H9 (cell line): Measurements from ENCODE around the gene KLHL34. TPM values are rescaled to one million over a fixed set of nuclear protein-coding genes. Genes with fewer than 3 reads are reported as not detected.

ENCODE experiments used
- DNase-seq: peaks from one replicate; pipeline ENCODE4 v3.0.0-alpha.2; 2017
- H2AFZ ChIP-seq: one replicate; pipeline ENCODE4 v1.6.1; 2013; ENCODE audit warnings: mild to moderate bottlenecking, low read length, control low read depth, moderate library complexity
- H2AK5ac ChIP-seq: 2 replicates; pipeline ENCODE4 v1.6.1; 2013; ENCODE audit warnings: low read length, control low read depth, mixed read lengths; ENCODE audit not compliant: insufficient read length
- H2BK120ac ChIP-seq: one replicate; pipeline ENCODE4 v1.6.1; 2013; ENCODE audit warnings: low read depth, mild to moderate bottlenecking, low read length, control low read depth, inconsistent platforms; ENCODE audit not compliant: poor library complexity, severe bottlenecking
- H2BK12ac ChIP-seq: 2 replicates; pipeline ENCODE4 v1.6.1; 2013; ENCODE audit warnings: low read length, control low read depth, mixed read lengths, low read depth; ENCODE audit not compliant: insufficient read length
- H2BK15ac ChIP-seq: 2 replicates; pipeline ENCODE4 v1.6.1; 2013; ENCODE audit warnings: low read depth, low read length, control low read depth
- H2BK20ac ChIP-seq: one replicate; pipeline ENCODE4 v1.6.1; 2013; ENCODE audit warnings: low read depth, mild to moderate bottlenecking, low read length, control low read depth, inconsistent platforms; ENCODE audit not compliant: poor library complexity, severe bottlenecking
- H2BK5ac ChIP-seq: 2 replicates; pipeline ENCODE4 v1.6.1; 2013; ENCODE audit warnings: low read length, control low read depth, mixed read lengths; ENCODE audit not compliant: insufficient read length
- H3K14ac ChIP-seq: 2 replicates; pipeline ENCODE4 v1.6.1; 2013; ENCODE audit warnings: low read length, control low read depth; ENCODE audit not compliant: insufficient read depth
- H3K18ac ChIP-seq: 2 replicates; pipeline ENCODE4 v1.6.1; 2013; ENCODE audit warnings: low read depth, mild to moderate bottlenecking, mixed read lengths, low read length, control low read depth; ENCODE audit not compliant: insufficient read length
- H3K23ac ChIP-seq: 2 replicates; pipeline ENCODE4 v1.6.1; 2013; ENCODE audit warnings: low read length, control low read depth, mixed read lengths, low read depth; ENCODE audit not compliant: insufficient read length
- H3K23me2 ChIP-seq: 2 replicates; pipeline ENCODE4 v1.6.1; 2013; ENCODE audit warnings: low read depth, mild to moderate bottlenecking, mixed read lengths, low read length, control low read depth; ENCODE audit not compliant: insufficient read length, poor library complexity, severe bottlenecking
- H3K27ac ChIP-seq: 2 replicates; pipeline ENCODE4 v1.5.1; 2013; ENCODE audit warnings: low read length, control low read depth, mixed read lengths, low read depth; ENCODE audit not compliant: insufficient read length
- H3K27me3 ChIP-seq: 2 replicates; pipeline ENCODE4 v1.6.1; 2013; ENCODE audit warnings: low read length, control low read depth, inconsistent platforms; ENCODE audit not compliant: insufficient read depth
- H3K4ac ChIP-seq: 2 replicates; pipeline ENCODE4 v1.6.1; 2013; ENCODE audit warnings: low read depth, mild to moderate bottlenecking, control low read depth, inconsistent platforms, low read length, moderate library complexity
- H3K4me1 ChIP-seq: 2 replicates; pipeline ENCODE4 v1.6.1; 2013; ENCODE audit warnings: low read length, control low read depth, inconsistent platforms; ENCODE audit not compliant: insufficient read depth
- H3K4me2 ChIP-seq: 2 replicates; pipeline ENCODE4 v1.6.1; 2013; ENCODE audit warnings: low read length, control low read depth, mixed read lengths; ENCODE audit not compliant: insufficient read length, insufficient read depth
- H3K56ac ChIP-seq: 2 replicates; pipeline ENCODE4 v1.6.1; 2013; ENCODE audit warnings: low read depth, mild to moderate bottlenecking, mixed read lengths, low read length, control low read depth; ENCODE audit not compliant: insufficient read length
- H3K79me1 ChIP-seq: 2 replicates; pipeline ENCODE4 v1.6.1; 2013; ENCODE audit warnings: low read depth, mild to moderate bottlenecking, moderate library complexity, low read length, control low read depth, inconsistent platforms; ENCODE audit not compliant: insufficient read depth, poor library complexity, severe bottlenecking
- H3K79me2 ChIP-seq: 2 replicates; pipeline ENCODE4 v1.6.1; 2013; ENCODE audit warnings: low read length, control low read depth, inconsistent platforms; ENCODE audit not compliant: insufficient read depth
- H3K9ac ChIP-seq: 2 replicates; pipeline ENCODE4 v1.6.1; 2013; ENCODE audit warnings: low read length, control low read depth, mixed read lengths; ENCODE audit not compliant: insufficient read length; ENCODE audit errors: extremely low read depth
- H3K9me3 ChIP-seq: one replicate; pipeline ENCODE4 v1.6.1; 2013; ENCODE audit warnings: low read depth, low read length, inconsistent platforms; ENCODE audit not compliant: control insufficient read depth
- H3T11ph ChIP-seq: one replicate; pipeline ENCODE4 v1.6.1; 2013; ENCODE audit warnings: mild to moderate bottlenecking, low read length, control low read depth, inconsistent platforms
- H4K20me1 ChIP-seq: one replicate; pipeline ENCODE4 v1.6.1; 2013; ENCODE audit not compliant: control insufficient read depth, insufficient read length, insufficient read depth
- H4K5ac ChIP-seq: 2 replicates; pipeline ENCODE4 v1.6.1; 2013; ENCODE audit warnings: low read depth, mild to moderate bottlenecking, mixed read lengths, low read length, control low read depth; ENCODE audit not compliant: insufficient read length
- H4K8ac ChIP-seq: replicated peaks from 2 replicates; pipeline ENCODE4 v1.6.1; 2013; ENCODE audit warnings: low read length, control low read depth, mixed read lengths, low read depth; ENCODE audit not compliant: insufficient read length
- H4K91ac ChIP-seq: 2 replicates; pipeline ENCODE4 v1.6.1; 2013; ENCODE audit warnings: low read depth, mild to moderate bottlenecking, moderate library complexity, mixed read lengths, low read length, control low read depth; ENCODE audit not compliant: insufficient read length
- H3K27ac Mint-ChIP-seq, 3 experiments: 2 replicates in 2 of 3; 3 replicates in 1 of 3; pipeline ENCODE4 v1.8.0; 2020 to 2021; ENCODE audit warnings: mixed read lengths in 3 of 3, mild to moderate bottlenecking in 1 of 3, moderate library complexity in 1 of 3
- H3K27me3 Mint-ChIP-seq: 2 replicates; pipeline ENCODE4 v1.8.0; 2021; ENCODE audit warnings: low read depth, mild to moderate bottlenecking, moderate library complexity, mixed read lengths
- H3K36me3 Mint-ChIP-seq, 3 experiments: 2 replicates in 2 of 3; 3 replicates in 1 of 3; pipeline ENCODE4 v1.8.0; 2020 to 2021; ENCODE audit warnings: low read depth in 3 of 3, mixed read lengths in 3 of 3; ENCODE audit not compliant: insufficient read depth in 1 of 3
- H3K4me1 Mint-ChIP-seq, 2 experiments: 2 replicates each; pipeline ENCODE4 v1.8.0; 2020; ENCODE audit warnings: mixed read lengths in 2 of 2
- H3K4me3 Mint-ChIP-seq, 2 experiments: 2 replicates in 1 of 2; 3 replicates in 1 of 2; pipeline ENCODE4 v1.8.0; 2020 to 2021; ENCODE audit warnings: mild to moderate bottlenecking in 2 of 2, mixed read lengths in 2 of 2, moderate library complexity in 1 of 2
- H3K9me3 Mint-ChIP-seq, 2 experiments: 2 replicates in 1 of 2; 3 replicates in 1 of 2; pipeline ENCODE4 v1.8.0; 2020; ENCODE audit warnings: mild to moderate bottlenecking in 2 of 2, mixed read lengths in 2 of 2, moderate library complexity in 1 of 2
- WGBS: extraction: QIAGEN DNeasy Blood & Tissue Kit; methylation state at CpG from one replicate; pipeline ENCODE4 v1.1.7; 2013; ENCODE audit warnings: missing lambda C conversion rate, low lambda C conversion rate, mixed read lengths; ENCODE audit not compliant: insufficient read length; ENCODE audit errors: extremely low coverage; 5-methylcytosine and 5-hydroxymethylcytosine counted together
- total RNA-seq: library from RNA; stranded (reverse); gene quantifications from 2 replicates; pipeline ENCODE4 v1.2.1, GENCODE V29; 2021
- TF ChIP-seq, protein P1 (sequence below): fragments of 200-600 bp; sonication (generic); conservative IDR thresholded peaks from 3 replicates; pipeline ENCODE4 v1.8.0; 2021; ENCODE audit warnings: antibody characterized with exemption, mild to moderate bottlenecking

KLHL34 gene
- total RNA-seq, 1 experiment from 2014 or later: not detected

DNA sequence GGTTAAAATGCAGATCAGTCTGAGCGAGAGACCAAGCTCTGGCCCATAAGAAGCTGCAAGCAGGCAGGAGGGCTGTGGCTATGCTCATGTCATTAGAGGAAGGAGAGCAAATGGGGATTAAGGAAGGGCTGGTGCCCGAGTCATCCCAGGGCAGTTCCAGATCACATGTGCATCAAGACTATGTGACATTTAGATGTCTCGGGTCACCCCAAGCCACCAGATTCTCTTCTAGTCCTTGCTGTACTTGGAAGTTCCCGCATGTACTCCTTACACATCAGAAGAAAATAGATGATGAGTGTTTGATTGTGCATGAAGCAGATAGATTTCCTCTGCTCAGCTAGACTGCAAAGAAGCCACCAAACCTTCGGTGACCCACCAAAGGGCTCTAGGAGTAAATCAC, 42.1 kb upstream of the KLHL34 start:
- H3K36me3 Mint-ChIP-seq: no peaks in the 10 kb centered on the region; a peak in 1 of 7 replicates
- no CpG with 5 or more reads among the region's 5 CpGs for WGBS

More for the DNA sequence above, 42.1 kb upstream of the KLHL34 start:
- Histone ChIP-seq H4K91ac (no peak overlapping the region), H3K79me1 (no peaks in the 10 kb centered on the region), H3K56ac (no peak overlapping the region), H2AFZ (no peak overlapping the region), H4K8ac (no peak overlapping the region), H4K5ac (no peak overlapping the region), H2BK5ac (no peak overlapping the region), H2BK15ac (no peak overlapping the region), H3K18ac (no peak overlapping the region), H2BK12ac (no peak overlapping the region), H3K4ac (no peak overlapping the region), H3K4me1 (no peaks in the 10 kb centered on the region; the same call in 1 of the 2 replicates), H2AK5ac (no peak overlapping the region), H3K14ac (no peak overlapping the region), H3K23me2 (no peaks in the 10 kb centered on the region), H3T11ph (no peak overlapping the region), H3K9me3 (no peaks in the 10 kb centered on the region), H3K23ac (no peak overlapping the region), H2BK120ac (no peak overlapping the region), H3K9ac (no peak overlapping the region), H4K20me1 (no peaks in the 10 kb centered on the region), H3K4me2 (no peak overlapping the region), H2BK20ac (no peak overlapping the region), H3K79me2 (no peaks in the 10 kb centered on the region), H3K27me3 (no peaks in the 10 kb centered on the region), H3K27ac (no peak overlapping the region)
- H3K4me3 Mint-ChIP-seq: no peak overlapping the region
- H3K27me3 Mint-ChIP-seq: no peaks in the 10 kb centered on the region
- peaks cover 0 to 32% of the 10 kb centered on the region in 2 experiments; a peak in 3 of 5 replicates for H3K9me3 Mint-ChIP-seq
- TF ChIP-seq, protein P1, sequence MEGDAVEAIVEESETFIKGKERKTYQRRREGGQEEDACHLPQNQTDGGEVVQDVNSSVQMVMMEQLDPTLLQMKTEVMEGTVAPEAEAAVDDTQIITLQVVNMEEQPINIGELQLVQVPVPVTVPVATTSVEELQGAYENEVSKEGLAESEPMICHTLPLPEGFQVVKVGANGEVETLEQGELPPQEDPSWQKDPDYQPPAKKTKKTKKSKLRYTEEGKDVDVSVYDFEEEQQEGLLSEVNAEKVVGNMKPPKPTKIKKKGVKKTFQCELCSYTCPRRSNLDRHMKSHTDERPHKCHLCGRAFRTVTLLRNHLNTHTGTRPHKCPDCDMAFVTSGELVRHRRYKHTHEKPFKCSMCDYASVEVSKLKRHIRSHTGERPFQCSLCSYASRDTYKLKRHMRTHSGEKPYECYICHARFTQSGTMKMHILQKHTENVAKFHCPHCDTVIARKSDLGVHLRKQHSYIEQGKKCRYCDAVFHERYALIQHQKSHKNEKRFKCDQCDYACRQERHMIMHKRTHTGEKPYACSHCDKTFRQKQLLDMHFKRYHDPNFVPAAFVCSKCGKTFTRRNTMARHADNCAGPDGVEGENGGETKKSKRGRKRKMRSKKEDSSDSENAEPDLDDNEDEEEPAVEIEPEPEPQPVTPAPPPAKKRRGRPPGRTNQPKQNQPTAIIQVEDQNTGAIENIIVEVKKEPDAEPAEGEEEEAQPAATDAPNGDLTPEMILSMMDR: no peak
- H3K4me1 Mint-ChIP-seq: peaks cover 9 to 11% of the 10 kb centered on the region in 2 experiments
- no peak overlapping the region for H3K27ac Mint-ChIP-seq
- DNase-seq: no peak
